ENCODE results near the gene FLT1.

- TF ChIP-seq EP300 (IDR thresholded peaks at IDR 0.05) (no peak), CTCF (IDR thresholded peaks at IDR 0.05) (no peak), POLR2A (IDR thresholded peaks at IDR 0.05; ENCODE audit: low read length) (no peak), ELK1 (IDR thresholded peaks at IDR 0.05; ENCODE audit: low read depth, low read length) (no peak), RNF2 (IDR thresholded peaks at IDR 0.05; ENCODE audit: borderline replicate concordance, low read depth) (no peak), CEBPB (IDR thresholded peaks at IDR 0.05) (no peak), MAX (IDR thresholded peaks at IDR 0.05) (no peak), CHD2 (IDR thresholded peaks at IDR 0.05; ENCODE audit: low read length, partially characterized antibody) (no peak), BHLHE40 (IDR thresholded peaks at IDR 0.05; ENCODE audit: low read depth, low read length) (no peak), HMGXB4 (CRISPR knock-in tag; IDR thresholded peaks at IDR 0.05; ENCODE audit: borderline replicate concordance) (no peak), ZFP36 (IDR thresholded peaks at IDR 0.05; ENCODE audit: borderline replicate concordance, partially characterized antibody) (no peak), MAZ (IDR thresholded peaks at IDR 0.05; ENCODE audit: borderline replicate concordance, low read depth, low read length) (no peak)
Measured at GRCh38 chr13:28301839-28302238, 193.1 kb downstream of the FLT1 start.

Measured in A549 (cell line).